GM21825 (cell line): ENCODE data around the gene DDR2.
"Not testable (repeated sequence)": the region's sequence is repeated elsewhere in the genome, so short reads cannot be mapped to it uniquely, and the experiment has no call there.

Source experiments
- ATAC-seq: cut with Tn5 transposase; IDR thresholded peaks from one replicate; pipeline ENCODE4 v1.9.1; 2021; ENCODE audit warnings: mild to moderate bottlenecking, moderate library complexity; ENCODE audit not compliant: unreplicated experiment

DDR2 gene

GRCh38 chr1:162632217-162632666 lies at the start of gene DDR2:
Gene DDR2, plus strand, starts transcription at chr1:162632464. Its CDS starts 86,600 bp downstream, at chr1:162719064.
- no peak for ATAC-seq

GRCh38 chr1:162582901-162583300 lies 49.4 kb upstream of the DDR2 start:
- not testable (repeated sequence) for ATAC-seq

GRCh38 chr1:162585101-162585500 lies 47.2 kb upstream of the DDR2 start:
- ATAC-seq, result not testable (repeated sequence)

- no peak for ATAC-seq
Measured at GRCh38 chr1:162587347-162587746, 44.9 kb upstream of the DDR2 start.

DNA sequence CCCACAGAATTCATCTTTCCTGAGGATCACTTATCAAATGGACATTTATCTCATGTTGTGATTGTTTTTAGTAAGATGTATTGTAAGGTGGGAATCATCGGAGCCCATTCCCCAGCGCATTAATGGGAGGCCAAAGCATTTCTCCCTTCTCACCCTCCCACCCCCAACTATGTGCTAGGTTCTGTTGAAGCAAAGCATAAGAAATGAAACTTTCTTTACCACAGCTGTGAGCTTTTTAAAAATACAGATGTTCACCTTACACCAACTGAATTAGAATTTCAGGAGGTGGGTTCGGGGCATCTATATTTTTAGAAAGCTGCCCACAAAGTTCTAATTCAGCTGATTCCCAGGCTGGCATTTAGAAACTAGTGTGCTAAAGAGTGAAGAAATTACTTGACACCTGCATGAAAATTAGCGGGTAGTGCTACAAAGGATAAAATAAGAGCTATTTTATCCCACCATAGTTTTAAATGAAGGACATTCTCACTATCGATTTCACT lies 44.5 kb upstream of the DDR2 start:
- no peak for ATAC-seq

- no peak for ATAC-seq
Measured at GRCh38 chr1:162590101-162590500, 42.2 kb upstream of the DDR2 start.

- no peak for ATAC-seq
Measured at GRCh38 chr1:162590686-162591085, 41.6 kb upstream of the DDR2 start.

- ATAC-seq, result no peak
Measured at GRCh38 chr1:162596514-162597170, 35.6 kb upstream of the DDR2 start.

DNA sequence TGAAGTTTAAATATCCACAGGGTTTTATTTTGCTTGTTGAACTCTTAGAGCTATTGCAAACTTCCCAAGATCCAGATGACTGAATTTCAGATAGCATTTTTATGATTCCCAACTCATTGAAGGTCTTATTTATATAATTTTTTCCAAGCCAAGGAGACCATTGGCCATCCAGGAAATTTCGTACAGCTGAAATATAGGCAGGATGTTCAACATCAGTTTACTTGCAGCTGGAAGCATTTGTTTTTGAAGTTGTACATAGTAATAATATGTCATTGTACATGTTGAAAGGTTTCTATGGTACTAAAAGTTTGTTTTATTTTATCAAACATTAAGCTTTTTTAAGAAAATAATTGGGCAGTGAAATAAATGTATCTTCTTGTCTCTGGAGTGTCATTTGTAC lies 32.8 kb upstream of the DDR2 start:
- ATAC-seq, result no peak

DNA sequence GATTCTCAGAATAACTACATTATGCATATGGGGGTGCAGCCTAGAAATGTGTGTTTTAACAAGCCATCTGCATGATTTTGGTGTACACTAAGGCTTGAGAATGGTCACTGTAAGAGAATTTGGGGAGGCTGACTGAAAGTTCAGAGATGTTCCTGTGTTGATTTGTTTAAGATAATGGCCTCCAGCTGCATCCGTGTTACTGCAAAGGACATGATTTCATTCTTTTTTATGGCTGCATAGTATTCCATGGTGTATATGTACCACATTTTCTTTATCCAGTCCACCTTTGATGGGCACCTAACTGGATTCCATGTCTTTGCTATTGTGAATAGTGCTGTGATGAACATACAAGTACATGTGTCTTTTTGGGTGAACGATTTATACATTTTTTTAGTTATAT lies 29.1 kb upstream of the DDR2 start:
- not testable (repeated sequence) for ATAC-seq

DNA sequence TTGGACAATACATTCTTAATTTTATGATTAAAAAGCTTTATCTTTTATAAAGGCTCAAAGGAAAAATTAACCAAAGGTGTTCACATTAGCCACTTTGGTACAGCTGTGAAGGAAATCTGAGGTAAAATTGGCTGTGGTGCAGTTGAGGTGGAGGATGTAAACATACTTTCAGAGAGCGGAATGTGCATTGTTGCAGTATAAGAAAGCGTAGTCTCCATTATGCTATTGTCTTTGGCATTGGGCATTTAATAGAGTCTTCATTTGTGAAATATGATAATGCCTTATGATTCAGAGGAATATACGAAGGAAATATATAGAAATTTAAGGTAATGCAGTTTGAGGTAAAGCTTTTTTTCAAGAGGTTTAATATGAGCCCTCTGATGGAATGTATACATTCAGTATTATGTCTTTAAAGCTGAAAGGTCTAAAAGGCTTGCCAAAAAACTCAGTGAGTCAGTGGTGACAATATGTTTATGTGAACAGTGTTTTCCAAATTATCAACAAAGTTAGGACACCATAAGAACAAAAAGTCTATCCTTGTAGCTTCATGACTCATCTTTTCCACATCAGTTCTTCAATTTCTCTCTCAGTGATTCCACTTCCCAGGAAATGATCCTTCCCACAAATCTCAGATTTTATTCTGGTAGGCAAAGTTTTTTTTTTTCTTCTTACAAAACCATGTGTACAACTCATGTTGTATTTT lies 26.9 kb upstream of the DDR2 start:
- no peak for ATAC-seq

DNA sequence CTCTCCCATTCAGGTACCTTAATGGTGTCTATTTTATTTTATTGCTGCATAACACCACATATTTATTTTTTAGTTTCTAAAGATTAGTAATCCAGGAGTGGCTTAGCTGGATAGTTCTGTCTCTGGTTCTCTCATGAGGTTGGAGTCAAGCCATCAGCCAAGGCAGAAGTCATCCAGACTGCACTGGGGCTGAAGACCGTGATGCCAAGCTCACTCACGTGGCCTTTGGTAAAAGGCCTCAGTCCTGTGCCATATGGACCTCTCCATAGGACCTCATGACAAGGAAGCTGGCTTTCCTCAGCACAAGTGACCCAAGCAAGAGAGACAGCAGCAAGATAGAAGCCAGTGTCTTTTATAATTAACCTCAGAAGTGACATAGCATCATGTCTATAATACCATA lies 23.0 kb upstream of the DDR2 start:
- ATAC-seq, result no peak

DNA sequence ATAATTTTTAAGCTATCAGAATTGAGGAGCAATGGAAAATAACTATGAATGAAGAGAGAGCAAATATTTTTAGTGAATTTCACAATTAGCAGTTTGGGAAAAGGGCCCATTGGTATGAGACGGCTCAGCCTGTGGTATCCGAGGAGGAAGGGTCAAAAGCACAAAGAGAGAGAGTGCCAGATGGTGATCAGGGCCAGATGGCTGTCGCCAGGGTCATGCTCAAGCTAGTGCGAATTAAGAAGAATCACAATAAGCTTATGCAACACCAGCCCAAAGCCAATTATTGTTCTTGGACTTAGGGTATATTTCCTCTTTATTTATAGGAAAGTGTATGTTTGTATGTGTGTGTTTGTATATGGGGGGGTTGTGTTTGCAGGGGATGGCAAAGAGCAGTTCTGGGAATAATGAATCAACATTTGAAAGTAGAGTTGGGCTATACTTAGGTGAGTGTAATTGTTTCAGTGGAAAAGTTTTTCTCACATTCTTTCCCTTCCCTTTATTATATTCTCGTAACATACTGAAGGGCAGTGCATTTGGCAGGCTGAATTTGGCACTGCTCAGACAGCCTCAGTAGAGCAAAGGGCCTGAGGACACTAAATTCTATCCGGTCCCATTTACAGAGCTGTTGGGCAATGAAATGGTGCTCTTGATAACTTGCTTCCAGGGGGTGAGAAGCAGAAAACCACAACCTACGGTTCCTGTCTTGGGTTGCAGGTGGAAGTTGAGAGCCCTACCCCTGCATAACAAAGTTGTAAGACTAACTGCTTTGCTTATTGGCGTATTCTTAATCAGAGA lies 19.5 kb upstream of the DDR2 start:
- no peak for ATAC-seq

GRCh38 chr1:162616848-162617247 lies 15.4 kb upstream of the DDR2 start:
- ATAC-seq, result no peak

DNA sequence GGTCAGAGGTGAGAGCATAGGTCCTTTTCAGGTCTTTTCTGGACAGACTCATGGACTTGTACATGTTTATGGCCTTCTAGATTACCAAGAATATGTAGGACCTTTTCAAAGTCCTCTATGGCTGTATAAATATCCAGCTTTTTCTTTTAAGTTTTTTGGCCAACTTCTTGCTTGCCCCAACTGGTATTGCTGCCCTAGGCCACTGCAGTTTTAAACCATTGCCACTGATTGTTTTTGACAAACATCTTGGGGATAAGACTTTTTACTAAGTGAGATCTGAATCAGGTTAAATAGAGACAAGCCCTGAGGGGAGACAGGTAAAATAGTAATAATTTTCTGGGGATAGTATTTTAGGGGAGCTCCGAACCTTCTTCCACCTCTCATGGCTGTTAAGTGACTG lies 14.8 kb upstream of the DDR2 start:
- ATAC-seq, result no peak

GRCh38 chr1:162619076-162619475 lies 13.2 kb upstream of the DDR2 start:
- ATAC-seq, result no peak

GRCh38 chr1:162621256-162621655 lies 11.0 kb upstream of the DDR2 start:
- ATAC-seq, result no peak

GRCh38 chr1:162625679-162626078 lies 6.6 kb upstream of the DDR2 start:
- ATAC-seq, result no peak

DNA sequence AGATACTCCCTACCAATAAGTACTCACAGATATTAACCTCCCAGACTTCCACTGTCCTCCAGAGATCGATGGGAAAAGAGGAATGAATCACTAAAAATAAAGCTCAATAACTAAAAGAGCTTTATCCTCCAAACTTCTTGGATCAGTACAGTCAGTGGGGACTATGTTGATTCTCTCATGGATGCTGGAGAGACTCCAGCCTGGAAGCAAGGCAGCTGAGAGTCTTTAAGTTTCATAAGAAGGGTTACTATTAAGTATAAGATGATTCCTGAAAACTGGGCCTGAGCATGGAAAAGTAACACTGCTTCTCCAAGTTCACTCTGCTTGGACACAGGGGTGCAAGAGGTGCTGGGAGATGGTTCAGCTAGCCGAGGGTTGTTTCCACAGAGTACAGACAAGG lies 6.2 kb upstream of the DDR2 start:
- ATAC-seq, result no peak

GRCh38 chr1:162626761-162627160 lies 5.5 kb upstream of the DDR2 start:
- ATAC-seq, result no peak

GRCh38 chr1:162627662-162628296 lies 4.5 kb upstream of the DDR2 start:
- ATAC-seq, result no peak
